Astrocyte of the cerebellum (primary cell): ENCODE measurements around the gene TLE3.

Source experiments
- DNase-seq: peaks from one replicate; pipeline ENCODE4 v3.0.0-alpha.2; 2011; ENCODE audit warnings: low read depth
- H3K4me3 ChIP-seq: 2 replicates; pipeline ENCODE4 v1.5.1; 2011; ENCODE audit warnings: mild to moderate bottlenecking, low read depth, low read length, moderate library complexity
- in situ Hi-C: cut with HindIII; loops from 2 replicates; pipeline ENCODE4 v1.10.0; 2017; ENCODE audit warnings: low sequenced_read_pairs
- TF ChIP-seq, protein P1 (sequence below): IDR thresholded peaks from 2 replicates; pipeline ENCODE4 v1.5.1; 2012; ENCODE audit warnings: low read length, low read depth, moderate library complexity, mild to moderate bottlenecking; ENCODE audit errors: missing control alignments

The TLE3 gene

DNA sequence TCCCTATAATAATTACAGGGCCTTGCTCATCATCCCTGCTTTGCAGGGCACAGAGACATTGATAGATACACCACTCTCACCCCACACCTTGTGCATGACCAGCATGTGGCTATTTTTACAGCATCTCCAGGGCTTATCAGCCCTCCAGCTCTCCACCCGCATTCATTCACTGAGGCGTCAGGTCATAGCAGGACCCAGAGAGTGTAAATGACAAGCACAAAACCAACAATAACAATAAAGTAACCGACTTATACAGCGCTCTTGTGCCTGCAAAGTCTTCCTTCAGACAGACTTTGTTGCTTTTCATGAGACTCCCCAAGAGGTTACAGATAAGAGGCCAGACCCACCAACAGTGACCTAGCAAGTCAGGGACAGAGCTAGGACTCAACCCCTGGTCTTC is 80.7 kb downstream of the TLE3 start:
- DNase-seq = no peak
- in situ Hi-C loops = no loop called here
- TF ChIP-seq, protein P1, sequence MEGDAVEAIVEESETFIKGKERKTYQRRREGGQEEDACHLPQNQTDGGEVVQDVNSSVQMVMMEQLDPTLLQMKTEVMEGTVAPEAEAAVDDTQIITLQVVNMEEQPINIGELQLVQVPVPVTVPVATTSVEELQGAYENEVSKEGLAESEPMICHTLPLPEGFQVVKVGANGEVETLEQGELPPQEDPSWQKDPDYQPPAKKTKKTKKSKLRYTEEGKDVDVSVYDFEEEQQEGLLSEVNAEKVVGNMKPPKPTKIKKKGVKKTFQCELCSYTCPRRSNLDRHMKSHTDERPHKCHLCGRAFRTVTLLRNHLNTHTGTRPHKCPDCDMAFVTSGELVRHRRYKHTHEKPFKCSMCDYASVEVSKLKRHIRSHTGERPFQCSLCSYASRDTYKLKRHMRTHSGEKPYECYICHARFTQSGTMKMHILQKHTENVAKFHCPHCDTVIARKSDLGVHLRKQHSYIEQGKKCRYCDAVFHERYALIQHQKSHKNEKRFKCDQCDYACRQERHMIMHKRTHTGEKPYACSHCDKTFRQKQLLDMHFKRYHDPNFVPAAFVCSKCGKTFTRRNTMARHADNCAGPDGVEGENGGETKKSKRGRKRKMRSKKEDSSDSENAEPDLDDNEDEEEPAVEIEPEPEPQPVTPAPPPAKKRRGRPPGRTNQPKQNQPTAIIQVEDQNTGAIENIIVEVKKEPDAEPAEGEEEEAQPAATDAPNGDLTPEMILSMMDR = no peak
- no peak overlapping the region for H3K4me3 ChIP-seq

DNA sequence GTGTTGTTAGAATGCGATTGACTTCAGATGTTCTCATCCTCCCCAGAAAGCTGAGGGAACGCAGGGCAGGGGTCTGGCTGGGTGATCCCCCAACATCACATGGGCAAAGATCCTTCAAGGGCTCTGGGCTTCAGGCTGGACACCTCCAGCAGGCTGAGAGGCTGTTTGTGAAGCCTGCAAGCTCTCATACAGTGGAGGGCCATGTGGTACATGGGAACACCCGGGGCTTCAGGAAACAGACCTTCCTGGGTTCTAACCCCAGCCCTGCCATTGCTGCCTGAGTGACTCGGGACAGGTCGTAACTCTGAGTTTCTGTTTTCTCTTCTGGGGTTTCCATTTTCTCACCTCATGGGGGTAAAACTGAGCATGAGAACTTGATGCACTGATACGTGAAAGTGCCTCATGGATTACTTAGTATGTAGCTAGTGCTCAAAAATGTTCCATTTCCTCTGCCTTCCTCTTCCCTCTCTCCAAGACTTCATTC is 81.2 kb downstream of the TLE3 start:
- TF ChIP-seq, protein P1 = no peak
- DNase-seq = no peak
- H3K4me3 ChIP-seq = no peak overlapping the region
- in situ Hi-C loops = no loop called here

DNA sequence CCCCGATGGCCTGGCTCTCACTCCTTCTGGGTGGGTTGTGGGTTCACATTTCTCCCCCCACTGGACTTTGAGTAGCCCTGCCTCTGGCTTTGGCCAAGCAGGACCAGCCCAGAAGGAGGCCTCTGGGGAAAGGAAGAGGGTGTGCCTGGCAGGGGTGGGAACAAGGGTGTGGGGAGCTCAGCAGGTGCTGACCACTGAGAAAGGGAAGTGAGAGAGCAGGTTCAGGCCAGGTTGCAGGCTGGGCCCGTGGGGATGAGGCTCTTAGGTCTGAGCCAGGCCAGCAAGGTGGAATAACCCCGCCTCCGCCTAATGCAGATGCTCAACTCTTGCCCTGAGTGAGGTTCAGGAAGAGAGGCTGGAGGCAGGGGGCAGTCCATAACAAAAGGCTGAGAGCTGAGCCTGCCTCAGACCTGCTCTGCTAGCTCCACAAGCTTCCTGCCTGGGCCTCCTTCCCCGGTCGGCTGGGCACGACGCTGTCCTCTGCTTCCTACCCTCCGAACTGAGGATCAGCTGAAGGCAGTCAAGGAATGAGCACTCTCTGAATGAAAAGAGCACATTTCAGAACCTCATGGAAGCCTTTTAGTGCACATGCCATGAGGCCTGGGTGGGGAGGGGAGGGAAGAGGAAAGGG is 82.7 kb downstream of the TLE3 start:
- in situ Hi-C loops = no loop called here
- no peak for DNase-seq
- TF ChIP-seq, protein P1 = no peak
- H3K4me3 ChIP-seq = no peak overlapping the region

DNA sequence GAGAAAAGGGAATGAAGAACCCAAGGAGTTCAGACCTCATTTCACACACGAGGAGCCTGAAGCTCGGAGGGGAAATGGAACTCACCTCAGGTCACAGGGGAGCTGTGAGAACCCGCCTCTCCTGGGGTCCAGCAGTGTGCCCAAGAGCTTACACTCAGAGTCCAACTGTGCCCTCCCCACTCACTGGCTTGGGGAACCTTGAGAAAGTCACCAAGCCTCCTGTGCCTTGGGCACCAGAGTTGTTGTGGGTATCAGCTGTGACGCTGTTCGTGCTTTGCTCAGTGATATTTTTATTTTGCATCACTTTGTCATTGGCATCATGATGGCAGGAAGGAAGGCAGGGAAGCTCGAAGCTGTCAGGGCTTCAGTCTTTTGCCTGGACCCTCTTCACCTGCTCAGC is 83.4 kb downstream of the TLE3 start:
- in situ Hi-C loops = no loop called here
- TF ChIP-seq, protein P1 = no peak
- DNase-seq = no peak

DNA sequence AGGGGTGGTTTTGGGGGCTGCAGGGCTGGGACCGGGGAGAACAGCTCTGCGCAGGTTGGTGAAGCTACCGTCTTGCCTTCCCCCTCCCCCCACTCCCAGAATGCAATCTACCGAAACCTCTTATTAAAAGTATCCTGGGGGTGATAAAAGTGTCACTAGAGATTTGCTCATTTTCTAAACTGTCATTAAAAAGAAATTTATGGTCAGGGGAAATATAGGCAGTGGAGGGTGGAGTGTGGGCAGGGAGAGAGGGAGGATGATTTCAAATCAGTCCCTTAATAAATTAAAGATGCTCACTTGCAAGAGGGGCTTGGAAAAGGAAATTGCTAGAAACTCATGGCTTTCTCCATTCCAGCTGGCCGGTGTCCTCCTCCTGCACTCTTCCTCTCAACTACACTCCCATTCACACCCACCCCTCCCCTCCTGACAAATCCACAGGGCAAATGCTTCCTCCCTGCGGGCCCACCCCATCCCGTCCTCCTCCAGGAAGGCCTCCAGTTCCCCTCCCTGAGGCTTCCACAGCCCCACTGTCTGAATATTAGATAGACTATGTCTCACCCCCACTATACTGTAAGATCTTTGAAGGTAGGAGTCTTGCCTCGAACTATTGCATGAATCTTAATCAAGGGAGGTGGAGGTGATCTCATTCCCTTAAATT is 83.9 kb downstream of the TLE3 start:
- no peak overlapping the region for H3K4me3 ChIP-seq
- TF ChIP-seq, protein P1 = no peak
- in situ Hi-C loops = no loop called here
- no peak for DNase-seq

More for the DNA sequence above, 83.4 kb downstream of the TLE3 start:
- H3K4me3 ChIP-seq = no peak overlapping the region

DNA sequence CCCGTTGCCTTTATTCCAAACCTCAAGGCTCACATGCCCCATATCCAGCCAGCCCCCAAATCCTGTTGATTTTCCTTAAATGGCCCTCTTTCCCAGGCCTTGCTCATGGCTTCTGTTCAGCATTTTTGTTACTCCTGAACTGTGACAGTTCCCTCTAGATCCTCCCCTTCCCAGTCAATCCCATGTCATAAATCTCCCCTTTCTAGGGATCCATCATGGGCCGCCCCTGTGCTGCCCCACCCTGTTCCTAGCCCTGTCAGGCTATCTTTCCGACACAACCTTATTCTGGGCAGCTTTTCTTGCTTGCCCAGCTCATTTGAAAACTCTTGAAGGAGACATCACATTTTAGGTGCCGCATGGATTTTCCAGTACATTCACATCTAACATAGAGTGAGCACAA is 84.8 kb downstream of the TLE3 start:
- H3K4me3 ChIP-seq = no peak overlapping the region
- TF ChIP-seq, protein P1 = no peak
- no peak for DNase-seq
- in situ Hi-C loops = no loop called here
